GM18520 (cell line): ENCODE data around the gene DGAT2L6.
"Not testable (repeated sequence)": the region's sequence is repeated elsewhere in the genome, so short reads cannot be mapped to it uniquely, and the experiment has no call there.

Source experiments
- ATAC-seq: cut with Tn5 transposase; IDR thresholded peaks from one replicate; pipeline ENCODE4 v1.9.1; 2021; ENCODE audit not compliant: unreplicated experiment

The DGAT2L6 gene

GRCh38 chrX:70196961-70197720 lies 19.9 kb downstream of the DGAT2L6 start:
- peak; percentile 45 for ATAC-seq

DNA sequence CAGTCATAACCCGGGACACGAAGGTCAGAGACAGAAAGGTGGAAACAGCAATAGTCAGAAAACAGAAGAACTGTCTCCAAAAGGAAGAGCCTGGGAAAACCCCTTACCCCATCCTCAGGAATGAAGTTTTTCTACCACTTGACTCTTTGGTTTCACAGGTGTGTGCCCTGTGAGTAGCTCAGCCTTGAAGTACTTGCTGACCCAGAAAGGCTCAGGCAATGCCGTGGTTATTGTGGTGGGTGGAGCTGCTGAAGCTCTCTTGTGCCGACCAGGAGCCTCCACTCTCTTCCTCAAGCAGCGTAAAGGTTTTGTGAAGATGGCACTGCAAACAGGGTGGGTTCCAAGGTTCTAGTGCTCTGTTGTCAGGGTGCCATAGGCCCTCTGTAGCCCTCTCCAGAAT lies 24.4 kb downstream of the DGAT2L6 start:
- ATAC-seq = no peak

- ATAC-seq = no peak
Measured at GRCh38 chrX:70208479-70208878, 31.2 kb downstream of the DGAT2L6 start.

DNA sequence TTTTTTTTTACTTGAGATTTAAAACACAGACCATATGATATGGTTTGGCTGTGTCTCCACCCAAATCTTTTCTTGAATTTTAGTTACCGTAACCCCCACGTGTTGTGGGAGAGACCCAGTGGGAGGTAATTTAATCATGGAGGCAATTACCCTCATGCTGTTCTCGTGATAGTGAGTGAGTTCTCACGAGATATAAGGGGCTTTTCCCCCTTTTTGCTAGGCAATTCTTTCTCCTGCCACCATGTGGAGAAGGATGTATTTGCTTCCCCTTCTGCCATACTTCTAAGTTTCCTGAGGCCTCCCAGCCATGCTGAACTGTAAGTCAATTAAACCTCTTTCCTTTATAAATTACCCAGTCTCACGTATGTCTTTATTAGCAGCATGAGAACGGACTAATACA lies 32.3 kb downstream of the DGAT2L6 start:
- ATAC-seq = not testable (repeated sequence)

DNA sequence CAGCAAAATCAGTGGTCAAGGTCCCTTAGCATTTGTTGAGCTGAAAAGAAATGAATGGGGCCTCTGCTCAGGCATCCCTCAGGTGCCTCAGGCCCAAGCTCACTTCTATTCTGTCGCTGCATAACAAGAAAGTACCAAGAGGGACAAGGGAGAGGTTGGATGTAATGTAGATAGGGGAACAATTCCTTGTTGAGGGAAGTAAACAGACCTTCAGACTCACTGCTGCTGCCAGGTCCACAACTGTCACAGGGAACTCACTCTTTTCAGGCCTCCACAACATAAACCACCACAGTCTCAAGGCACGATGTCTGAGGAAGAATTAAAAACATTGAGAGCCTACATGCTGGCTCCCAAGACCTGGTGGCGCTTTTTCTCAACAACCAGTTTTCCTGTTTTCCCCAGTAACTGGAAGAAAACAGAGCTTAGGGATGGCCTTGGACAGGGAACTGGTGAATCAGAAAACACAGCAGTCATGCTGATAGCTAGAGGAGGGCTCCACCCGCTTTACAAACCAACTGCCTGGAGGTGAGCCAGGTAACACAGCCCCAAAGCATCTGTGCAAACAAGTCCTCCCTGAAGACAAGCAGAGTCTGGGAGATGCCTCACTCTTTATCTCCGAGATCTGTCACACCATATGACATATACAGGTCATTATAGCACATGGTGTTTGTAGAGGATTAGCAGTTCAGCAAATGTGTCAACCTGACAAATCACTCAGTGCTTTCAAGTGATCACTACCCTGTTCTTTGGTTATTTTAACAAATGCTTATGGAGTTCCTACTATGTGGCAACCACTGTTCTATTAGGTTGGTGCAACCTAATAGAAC lies 42.9 kb downstream of the DGAT2L6 start:
- ATAC-seq = no peak

- ATAC-seq = no peak
Measured at GRCh38 chrX:70226048-70226447, 48.8 kb downstream of the DGAT2L6 start.

GRCh38 chrX:70226687-70227086 lies 49.4 kb downstream of the DGAT2L6 start:
- ATAC-seq = no peak

DNA sequence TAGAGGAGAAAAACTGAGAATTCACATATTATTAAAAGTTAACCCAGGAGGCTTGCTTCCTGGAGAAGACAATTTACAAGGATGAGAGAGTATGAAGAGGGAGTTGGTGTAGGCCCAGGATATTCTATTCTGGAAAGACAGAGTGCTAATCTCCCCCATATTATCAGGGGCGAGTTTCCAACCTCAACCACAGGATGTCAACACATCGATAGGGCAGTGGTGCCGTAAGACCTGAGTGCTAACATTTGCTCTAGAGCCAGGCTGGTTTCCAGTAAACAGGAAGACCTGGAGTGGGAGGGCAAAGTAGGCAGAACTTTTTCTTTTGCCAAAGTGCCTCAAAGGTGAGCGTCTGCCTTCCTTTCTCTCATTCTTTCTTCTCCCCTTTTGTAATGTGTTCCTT lies 54.4 kb downstream of the DGAT2L6 start:
- ATAC-seq = no peak

- no peak for ATAC-seq
Measured at GRCh38 chrX:70234355-70234754, 57.1 kb downstream of the DGAT2L6 start, which contains the start of gene AWAT1. Gene AWAT1, plus strand, starts transcription at chrX:70234655. Its CDS starts 41 bp downstream, at chrX:70234696.

- no peak for ATAC-seq
Measured at GRCh38 chrX:70240751-70241150, 63.5 kb downstream of the DGAT2L6 start.

GRCh38 chrX:70241501-70241900 lies 64.2 kb downstream of the DGAT2L6 start:
- no peak for ATAC-seq

DNA sequence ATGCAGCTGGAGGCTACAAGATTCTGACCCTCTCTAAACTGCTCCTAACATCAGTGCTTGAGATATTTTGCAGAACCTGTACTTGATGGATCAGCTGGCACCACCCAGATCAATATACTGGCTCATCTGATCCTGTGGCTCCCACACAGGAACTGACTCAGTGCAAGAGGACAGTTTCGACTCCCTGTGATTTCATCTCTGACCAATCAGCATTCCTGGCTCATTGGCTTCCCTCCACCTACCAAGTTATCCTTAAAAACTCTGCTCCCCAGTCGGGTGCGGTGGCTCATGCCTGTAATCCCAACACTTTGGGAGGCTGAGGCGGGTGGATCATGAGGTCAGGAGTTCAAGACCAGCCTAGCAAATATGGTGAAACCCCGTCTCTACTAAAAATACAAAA lies 66.3 kb downstream of the DGAT2L6 start:
- not testable (repeated sequence) for ATAC-seq

- ATAC-seq = no peak
Measured at GRCh38 chrX:70244881-70245280, 67.6 kb downstream of the DGAT2L6 start.

DNA sequence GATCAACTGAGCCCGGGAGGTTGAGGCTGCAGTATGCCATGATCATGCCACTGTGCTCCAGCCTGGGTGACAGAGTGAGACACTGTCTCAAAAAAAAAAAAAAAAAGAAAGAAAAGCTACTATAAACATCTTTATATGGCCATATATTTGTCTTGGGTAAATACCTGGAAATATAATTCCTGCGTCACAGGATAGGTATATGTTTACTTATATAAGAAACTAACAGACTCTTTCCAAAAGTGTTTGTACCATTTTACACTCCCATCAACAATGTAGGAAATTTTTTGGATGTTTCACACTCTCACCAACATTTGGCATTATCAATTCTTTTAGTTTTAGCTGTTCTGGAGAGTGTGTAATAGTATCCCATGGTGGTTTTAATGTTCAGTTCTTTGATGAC lies 70.0 kb downstream of the DGAT2L6 start:
- no peak for ATAC-seq

DNA sequence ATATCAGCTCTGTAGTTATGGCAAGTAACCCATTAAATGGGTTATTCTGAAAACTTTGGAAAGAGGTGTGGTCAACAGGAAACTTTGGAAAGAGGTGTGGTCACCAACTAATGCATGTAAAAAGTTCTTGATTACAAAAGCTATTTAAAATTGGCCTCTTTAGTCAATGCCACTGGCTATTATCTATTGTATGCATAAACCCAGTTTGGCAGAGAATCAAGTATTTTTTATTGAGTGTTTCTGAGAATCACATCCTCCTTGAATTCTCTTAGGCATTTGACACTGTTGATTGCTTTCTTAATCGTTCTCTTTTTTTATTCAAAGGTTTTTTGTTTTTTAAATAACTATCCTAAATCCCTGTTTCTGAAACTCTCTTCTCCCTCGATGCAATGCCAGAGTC lies 75.2 kb downstream of the DGAT2L6 start:
- no peak for ATAC-seq

DNA sequence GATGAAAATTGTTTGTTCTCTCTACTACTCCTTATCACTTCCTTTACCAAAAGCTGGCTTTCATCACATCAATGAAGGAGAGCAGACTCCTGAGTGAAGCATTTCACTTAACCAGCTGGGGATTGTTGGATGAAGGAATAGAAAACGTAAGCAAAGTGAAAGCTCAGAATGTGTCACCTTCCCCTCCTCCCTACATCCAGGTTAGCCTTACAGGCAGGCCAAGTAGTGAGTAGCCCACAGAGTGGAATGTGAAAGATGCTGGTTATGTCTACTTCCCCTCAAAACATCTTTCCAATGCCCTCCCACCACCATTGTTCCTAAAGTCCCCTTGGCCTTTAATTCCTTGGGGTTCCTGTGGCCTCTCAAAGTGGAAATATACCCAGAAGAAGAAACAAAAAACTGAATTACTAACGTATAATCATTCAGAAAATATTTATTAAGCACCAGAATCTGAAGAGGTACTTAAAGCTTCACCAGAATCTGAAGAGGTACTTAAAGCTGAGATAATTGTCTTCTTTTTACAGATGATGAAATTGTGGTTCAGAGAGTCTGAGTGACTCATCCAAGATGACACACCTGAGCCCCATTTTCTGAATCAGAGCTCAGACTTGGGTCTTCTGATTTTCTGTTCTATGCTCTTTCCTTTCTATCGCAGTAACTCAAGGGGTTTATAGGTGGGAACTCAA lies 76.2 kb downstream of the DGAT2L6 start:
- no peak for ATAC-seq

- ATAC-seq = no peak
Measured at GRCh38 chrX:70254063-70254400, 76.7 kb downstream of the DGAT2L6 start.

- no peak for ATAC-seq
Measured at GRCh38 chrX:70254909-70255308, 77.6 kb downstream of the DGAT2L6 start.
